ENCODE measurements around the gene IL12RB2.

Gene IL12RB2

GRCh38 chr1:67307251-67308060 lies at the start of gene IL12RB2:
TSS of gene IL12RB2 (plus strand) at chr1:67307873. CDS start at chr1:67320369, 12,496 bp downstream.
- DNase-seq (ENCODE audit: low read depth in 1 of 2, low spot score in 1 of 2), result peak in 1 of 2 donors; percentile 34

DNA sequence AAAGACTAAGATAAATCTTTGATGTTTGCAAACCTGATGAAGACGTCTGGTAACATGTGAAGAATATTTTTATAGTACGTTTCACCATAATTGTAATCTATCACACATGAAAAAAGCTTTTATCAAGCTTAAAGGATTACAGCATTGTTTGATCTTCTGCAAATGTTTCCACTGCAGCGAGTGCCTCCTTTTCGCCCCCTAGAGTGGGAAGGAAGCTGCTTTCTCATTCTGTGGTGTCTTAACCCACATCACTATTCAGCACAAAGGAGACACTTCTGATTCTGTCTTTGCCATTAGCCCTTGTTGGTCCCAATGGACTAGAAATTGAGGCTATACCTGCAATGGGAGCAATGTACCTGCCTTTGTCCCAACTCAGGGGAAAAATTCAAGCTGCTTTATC lies 46.0 kb upstream of the IL12RB2 start:
- peak in 1 of 2 donors; percentile 37 for DNase-seq (ENCODE audit: low read depth in 1 of 2, low spot score in 1 of 2)

- no peak for DNase-seq (ENCODE audit: low read depth in 1 of 2, low spot score in 1 of 2)
Observed at GRCh38 chr1:67262735-67263134, 44.9 kb upstream of the IL12RB2 start.

DNA sequence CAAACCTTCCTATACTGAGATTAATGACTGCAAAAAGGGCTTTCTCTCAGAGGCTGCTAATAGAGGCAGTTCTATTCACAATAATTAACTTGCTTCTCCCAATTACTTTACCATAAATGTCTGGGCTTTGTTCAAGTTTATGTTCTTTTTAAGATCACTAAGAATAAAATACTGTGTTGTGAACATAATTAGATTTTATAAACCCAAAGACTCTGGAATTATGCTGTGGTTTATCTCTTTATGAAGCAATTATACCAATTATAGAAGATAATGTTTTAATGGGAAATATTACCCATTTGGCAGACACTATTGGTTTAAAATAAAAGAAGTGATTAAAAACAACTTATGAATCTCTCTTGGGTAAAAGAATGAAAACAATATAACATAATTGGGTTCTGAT lies 43.5 kb upstream of the IL12RB2 start:
- DNase-seq (ENCODE audit: low read depth in 1 of 2, low spot score in 1 of 2), result no peak

- no peak for DNase-seq (ENCODE audit: low read depth in 1 of 2, low spot score in 1 of 2)
Observed at GRCh38 chr1:67264899-67265298, 42.8 kb upstream of the IL12RB2 start.

DNA sequence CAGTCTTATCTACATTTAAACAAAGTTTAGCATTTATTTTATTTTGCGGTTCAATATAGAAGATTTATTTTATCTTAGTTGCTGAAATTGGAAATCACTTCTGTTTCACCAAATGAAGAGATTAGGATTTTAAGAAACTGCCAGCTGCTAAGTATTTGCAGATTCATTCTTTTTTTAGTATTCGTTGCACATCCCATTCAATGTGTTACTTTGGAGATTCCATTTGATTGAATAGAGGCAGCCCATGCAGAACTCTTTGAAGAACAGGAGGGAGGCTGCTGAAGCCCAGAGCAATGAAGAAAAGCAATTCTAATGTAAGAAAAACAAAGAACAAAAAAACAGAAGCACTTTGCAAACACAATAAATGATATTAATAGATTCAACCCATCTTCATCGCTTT lies 38.6 kb upstream of the IL12RB2 start:
- no peak for DNase-seq (ENCODE audit: low read depth in 1 of 2, low spot score in 1 of 2)

- no peak for DNase-seq (ENCODE audit: low read depth in 1 of 2, low spot score in 1 of 2)
Observed at GRCh38 chr1:67270541-67270940, 37.1 kb upstream of the IL12RB2 start.

DNA sequence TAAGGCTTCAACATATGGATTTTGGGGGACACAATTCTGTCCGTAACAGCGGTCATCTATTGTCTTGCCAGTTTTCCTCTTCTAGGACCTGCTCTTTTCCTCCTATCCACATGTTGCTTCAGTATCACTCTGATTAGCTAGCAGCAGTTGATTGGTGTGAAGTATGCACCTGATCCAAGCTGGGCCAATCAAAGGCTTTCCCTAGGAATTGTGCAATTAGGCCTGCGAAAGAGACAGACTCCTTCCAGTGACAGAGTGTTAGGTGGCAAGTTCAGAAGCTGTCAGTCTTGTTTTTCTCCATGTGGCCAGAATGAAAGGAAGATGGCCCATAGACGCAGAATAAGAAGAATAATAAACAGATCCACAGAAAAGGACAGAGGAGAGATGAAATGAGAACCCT lies 34.1 kb upstream of the IL12RB2 start:
- DNase-seq (ENCODE audit: low read depth in 1 of 2, low spot score in 1 of 2), result no peak

- peak in 1 of 2 donors; percentile 47 for DNase-seq (ENCODE audit: low read depth in 1 of 2, low spot score in 1 of 2)
Observed at GRCh38 chr1:67274623-67275325, 32.9 kb upstream of the IL12RB2 start.

DNA sequence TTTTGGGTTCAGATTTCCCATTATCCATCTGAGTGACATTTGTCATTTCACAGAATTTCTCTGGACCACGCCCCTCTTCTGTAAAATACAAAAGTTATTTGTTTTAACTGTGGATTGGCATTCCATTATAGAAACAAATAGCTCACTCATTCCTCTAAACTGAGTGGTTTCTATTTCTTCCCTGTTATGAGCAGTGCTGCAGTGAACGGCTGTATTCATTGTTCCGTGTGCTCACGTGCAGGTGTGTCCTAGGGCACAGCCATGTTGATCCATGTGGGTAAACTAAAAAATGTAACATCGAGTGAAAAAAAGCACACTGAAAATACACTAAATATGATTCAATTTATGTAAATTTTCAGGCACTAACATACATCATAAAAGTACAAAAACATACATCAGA lies 27.0 kb upstream of the IL12RB2 start:
- DNase-seq (ENCODE audit: low read depth in 1 of 2, low spot score in 1 of 2), result no peak

GRCh38 chr1:67281244-67281643 lies 26.4 kb upstream of the IL12RB2 start:
- no peak for DNase-seq (ENCODE audit: low read depth in 1 of 2, low spot score in 1 of 2)

DNA sequence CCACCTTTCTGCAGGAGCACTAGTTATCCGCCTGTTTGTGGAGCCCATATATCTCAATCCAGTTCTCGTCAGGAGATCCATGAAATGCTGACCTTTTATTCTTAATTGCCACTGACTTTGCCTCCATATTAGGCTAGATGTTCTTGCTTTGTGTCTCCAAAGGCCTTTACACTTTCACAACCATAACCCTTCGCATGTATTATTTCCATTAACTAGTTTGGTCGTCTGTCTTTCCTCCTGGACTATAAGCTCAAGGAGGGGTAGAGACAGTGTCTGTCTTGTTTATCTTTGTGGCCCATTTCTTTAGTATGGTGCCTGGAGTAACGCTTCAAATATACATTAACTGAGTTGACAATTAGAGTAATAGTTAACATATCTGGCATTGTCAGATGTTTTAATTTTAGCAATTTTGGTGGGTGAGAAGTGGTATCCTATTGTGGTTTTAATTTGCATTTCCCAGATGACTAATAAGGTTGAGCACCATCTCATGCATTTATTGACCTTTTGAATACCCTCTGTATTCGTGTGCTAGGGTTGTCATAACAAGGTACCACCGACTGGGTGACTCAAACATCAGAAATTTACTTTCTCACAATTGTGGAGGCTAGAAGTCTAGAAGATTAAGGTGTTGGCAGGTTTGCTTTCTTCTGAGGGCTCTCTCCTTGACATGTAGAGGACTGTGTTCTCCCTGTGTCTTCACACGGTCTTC lies 21.7 kb upstream of the IL12RB2 start:
- peak in 1 of 2 donors; percentile 32 for DNase-seq (ENCODE audit: low read depth in 1 of 2, low spot score in 1 of 2)

GRCh38 chr1:67290236-67290635 lies 17.4 kb upstream of the IL12RB2 start:
- DNase-seq (ENCODE audit: low read depth in 1 of 2, low spot score in 1 of 2), result no peak

- DNase-seq (ENCODE audit: low read depth in 1 of 2, low spot score in 1 of 2), result no peak
Observed at GRCh38 chr1:67294836-67295617, 12.6 kb upstream of the IL12RB2 start.

GRCh38 chr1:67298762-67299161 lies 8.9 kb upstream of the IL12RB2 start:
- no peak for DNase-seq (ENCODE audit: low read depth in 1 of 2, low spot score in 1 of 2)

DNA sequence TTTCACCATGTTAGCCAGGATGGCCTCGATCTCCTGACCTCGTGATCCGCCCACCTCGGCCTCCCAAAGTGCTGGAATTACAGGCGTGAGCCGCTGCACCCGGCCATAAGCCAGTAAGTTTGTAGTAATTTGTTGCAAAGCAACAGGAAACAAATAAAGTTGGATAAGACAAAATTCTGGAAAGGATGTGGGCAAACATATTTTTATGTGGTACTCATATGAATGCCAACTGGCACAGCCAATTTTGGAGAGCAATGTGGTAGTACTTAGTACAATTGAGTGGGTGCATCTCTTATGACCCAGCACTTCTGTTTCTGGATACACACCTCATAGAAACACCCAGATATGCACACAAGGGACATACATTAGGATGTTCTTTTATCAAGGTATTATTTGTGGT lies 8.4 kb upstream of the IL12RB2 start:
- no peak for DNase-seq (ENCODE audit: low read depth in 1 of 2, low spot score in 1 of 2)

DNA sequence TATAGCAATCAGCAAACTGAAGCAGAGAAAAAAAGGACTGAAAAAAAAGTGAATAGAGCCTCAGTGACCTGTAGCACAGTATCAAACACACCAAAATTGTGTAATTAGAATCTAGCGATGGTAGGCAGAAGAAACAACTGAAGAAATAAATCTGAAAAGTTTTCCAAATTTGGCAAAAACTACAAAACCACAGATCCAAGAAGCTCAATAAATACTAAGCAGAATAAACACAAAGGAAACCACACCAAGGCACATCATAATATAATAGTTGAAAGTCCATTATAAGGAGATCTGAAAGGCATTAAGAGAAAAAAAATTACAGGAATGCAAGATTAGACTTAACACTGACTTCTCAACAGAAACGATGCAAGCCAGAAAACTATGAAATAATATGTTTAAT lies 7.1 kb upstream of the IL12RB2 start:
- no peak for DNase-seq (ENCODE audit: low read depth in 1 of 2, low spot score in 1 of 2)

DNA sequence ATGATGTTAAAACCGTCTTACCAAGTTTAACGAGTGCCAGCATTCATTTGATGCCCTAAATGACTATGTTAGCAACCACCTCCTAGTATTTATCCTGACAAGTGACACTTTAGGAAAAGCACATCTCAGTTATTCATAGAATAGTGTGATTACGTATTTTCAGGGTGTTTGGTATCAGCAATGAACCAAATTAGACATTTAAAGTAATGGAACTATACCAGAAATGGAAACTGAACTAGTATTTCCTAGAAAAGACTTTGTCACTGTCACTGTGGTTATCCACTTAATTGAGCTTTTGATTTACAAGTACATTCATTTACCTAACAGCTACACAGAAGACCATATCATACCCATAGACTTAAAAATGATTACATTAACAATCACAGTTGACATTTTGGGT lies 3.6 kb upstream of the IL12RB2 start:
- no peak for DNase-seq (ENCODE audit: low read depth in 1 of 2, low spot score in 1 of 2)

- no peak for DNase-seq (ENCODE audit: low read depth in 1 of 2, low spot score in 1 of 2)
Observed at GRCh38 chr1:67306547-67306946, 1.1 kb upstream of the IL12RB2 start.

DNA sequence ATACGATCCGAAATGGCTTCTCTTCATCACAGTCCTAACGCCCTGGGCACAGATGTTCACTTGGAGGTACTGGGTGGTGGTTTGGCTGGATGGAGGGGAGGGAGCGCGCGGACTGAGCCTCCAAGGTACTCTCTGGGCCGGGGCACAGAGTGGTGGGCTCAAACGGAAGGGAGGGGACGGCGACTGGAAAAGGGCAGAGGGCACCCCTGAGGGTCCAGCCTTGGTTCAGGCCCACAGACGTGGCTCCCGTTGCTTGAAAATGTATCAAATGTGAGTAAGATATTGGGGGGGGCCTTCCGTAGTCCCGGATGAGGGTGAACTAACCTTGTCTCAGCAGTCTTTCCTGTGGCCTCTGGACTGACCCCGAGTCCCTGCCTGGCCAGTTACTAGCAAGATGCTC lies 463 bp downstream of the IL12RB2 start:
- peak in 1 of 2 donors; percentile 12 for DNase-seq (ENCODE audit: low read depth in 1 of 2, low spot score in 1 of 2)

- DNase-seq (ENCODE audit: low read depth in 1 of 2, low spot score in 1 of 2), result no peak
Observed at GRCh38 chr1:67312615-67313014, 4.9 kb downstream of the IL12RB2 start.

Data from activated CD4-positive, alpha-beta T cell treated with anti-CD3 and anti-CD28 coated beads, Interleukin-2, amount 50 U/mL, for 24 hours (primary cell).